Esophagus muscularis mucosa (tissue), 4 donors: ENCODE measurements around the gene ATP1A1.

ENCODE experiments used
- EP300 ChIP-seq: sonication (generic); formaldehyde crosslinking; IDR thresholded peaks from one replicate; pipeline ENCODE4 v1.6.1; 2017; ENCODE audit warnings: antibody characterized with exemption
- POLR2A ChIP-seq: fragments of 450-650 bp; IDR thresholded peaks from one replicate; pipeline ENCODE4 v1.6.1; 2017; ENCODE audit warnings: antibody characterized with exemption, moderate library complexity, mild to moderate bottlenecking, low read depth
- POLR2AphosphoS5 ChIP-seq, 2 donors: sonication (generic); formaldehyde crosslinking; IDR thresholded peaks; one replicate each; pipeline ENCODE4 v1.6.1; 2017; ENCODE audit warnings: antibody characterized with exemption in 2 of 2
- TF ChIP-seq, protein P1 (sequence below), 3 experiments: fragments of 200-600 bp in 2 of 3; fragments of 450-650 bp in 1 of 3; sonication (generic) in 2 of 3; IDR thresholded peaks; one replicate each; pipeline ENCODE4 v1.5.1; 2017 to 2019; ENCODE audit warnings: antibody characterized with exemption in 3 of 3, mild to moderate bottlenecking in 2 of 3, moderate library complexity in 1 of 3

DNA sequence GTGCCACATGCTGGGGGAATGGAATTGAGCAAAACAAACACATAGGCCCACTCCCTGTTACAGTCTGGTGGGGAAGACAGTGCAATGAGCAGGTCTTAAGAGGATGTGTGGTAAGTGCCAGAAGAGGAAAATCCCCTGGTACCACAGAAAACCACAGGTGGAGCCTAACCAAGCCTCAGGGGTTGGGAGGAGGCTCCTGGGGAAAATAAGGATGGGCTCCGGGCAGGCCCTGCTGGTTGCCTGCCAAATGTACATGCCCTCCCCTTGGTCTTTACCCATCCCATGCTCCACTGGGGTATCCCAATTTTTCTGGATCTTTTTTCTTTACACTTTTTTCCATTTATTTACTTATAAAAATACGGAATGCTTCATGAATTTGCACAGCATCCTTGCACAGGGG is 40.4 kb downstream of the ATP1A1 start:
- TF ChIP-seq EP300 (no peak), POLR2A (no peak), POLR2AphosphoS5 (IDR thresholded peaks at IDR 0.05) (no peak)
- TF ChIP-seq, protein P1, sequence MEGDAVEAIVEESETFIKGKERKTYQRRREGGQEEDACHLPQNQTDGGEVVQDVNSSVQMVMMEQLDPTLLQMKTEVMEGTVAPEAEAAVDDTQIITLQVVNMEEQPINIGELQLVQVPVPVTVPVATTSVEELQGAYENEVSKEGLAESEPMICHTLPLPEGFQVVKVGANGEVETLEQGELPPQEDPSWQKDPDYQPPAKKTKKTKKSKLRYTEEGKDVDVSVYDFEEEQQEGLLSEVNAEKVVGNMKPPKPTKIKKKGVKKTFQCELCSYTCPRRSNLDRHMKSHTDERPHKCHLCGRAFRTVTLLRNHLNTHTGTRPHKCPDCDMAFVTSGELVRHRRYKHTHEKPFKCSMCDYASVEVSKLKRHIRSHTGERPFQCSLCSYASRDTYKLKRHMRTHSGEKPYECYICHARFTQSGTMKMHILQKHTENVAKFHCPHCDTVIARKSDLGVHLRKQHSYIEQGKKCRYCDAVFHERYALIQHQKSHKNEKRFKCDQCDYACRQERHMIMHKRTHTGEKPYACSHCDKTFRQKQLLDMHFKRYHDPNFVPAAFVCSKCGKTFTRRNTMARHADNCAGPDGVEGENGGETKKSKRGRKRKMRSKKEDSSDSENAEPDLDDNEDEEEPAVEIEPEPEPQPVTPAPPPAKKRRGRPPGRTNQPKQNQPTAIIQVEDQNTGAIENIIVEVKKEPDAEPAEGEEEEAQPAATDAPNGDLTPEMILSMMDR (IDR thresholded peaks at IDR 0.05) = no peak
